Measurements from ENCODE around the gene DIPK2B.

DIPK2B gene

GRCh38 chrX:45157647-45158046 lies 43.0 kb downstream of the DIPK2B start:
- DNase-seq, result no peak

DNA sequence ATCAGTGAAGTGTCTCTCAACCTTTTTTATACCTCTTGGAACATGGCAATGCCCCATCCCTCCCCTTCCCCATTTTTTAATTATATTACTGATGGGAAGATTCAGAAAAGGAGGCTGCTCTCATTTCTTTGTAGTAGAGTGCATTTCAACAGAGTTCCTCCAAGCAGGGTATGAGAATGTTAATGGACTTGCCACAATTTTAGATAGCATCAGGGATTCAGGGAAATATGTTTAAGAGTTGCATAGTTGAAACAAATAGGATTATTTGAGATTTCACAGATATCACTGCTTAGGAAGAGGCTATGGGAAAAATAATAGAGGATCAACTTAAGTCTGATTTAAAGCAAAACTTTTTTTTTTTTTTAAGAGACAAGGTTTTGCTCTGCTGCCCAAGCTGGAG lies 46.2 kb downstream of the DIPK2B start:
- no peak for DNase-seq

GRCh38 chrX:45154033-45154360 lies 46.7 kb downstream of the DIPK2B start:
- DNase-seq, result no peak
